Stimulated activated CD4-positive, alpha-beta T cell treated with anti-CD3 and anti-CD28 coated beads, Interleukin-2, amount 100 ng/mL, for 4 hours (primary cell): ENCODE results near the gene HADH.
"Not testable (repeated sequence)": the region's sequence is repeated elsewhere in the genome, so short reads cannot be mapped to it uniquely, and the experiment has no call there.

Experiments
- DNase-seq: peaks from one replicate; pipeline ENCODE4 v3.0.0-alpha.2; 2020; ENCODE audit warnings: low read depth

Gene HADH

DNA sequence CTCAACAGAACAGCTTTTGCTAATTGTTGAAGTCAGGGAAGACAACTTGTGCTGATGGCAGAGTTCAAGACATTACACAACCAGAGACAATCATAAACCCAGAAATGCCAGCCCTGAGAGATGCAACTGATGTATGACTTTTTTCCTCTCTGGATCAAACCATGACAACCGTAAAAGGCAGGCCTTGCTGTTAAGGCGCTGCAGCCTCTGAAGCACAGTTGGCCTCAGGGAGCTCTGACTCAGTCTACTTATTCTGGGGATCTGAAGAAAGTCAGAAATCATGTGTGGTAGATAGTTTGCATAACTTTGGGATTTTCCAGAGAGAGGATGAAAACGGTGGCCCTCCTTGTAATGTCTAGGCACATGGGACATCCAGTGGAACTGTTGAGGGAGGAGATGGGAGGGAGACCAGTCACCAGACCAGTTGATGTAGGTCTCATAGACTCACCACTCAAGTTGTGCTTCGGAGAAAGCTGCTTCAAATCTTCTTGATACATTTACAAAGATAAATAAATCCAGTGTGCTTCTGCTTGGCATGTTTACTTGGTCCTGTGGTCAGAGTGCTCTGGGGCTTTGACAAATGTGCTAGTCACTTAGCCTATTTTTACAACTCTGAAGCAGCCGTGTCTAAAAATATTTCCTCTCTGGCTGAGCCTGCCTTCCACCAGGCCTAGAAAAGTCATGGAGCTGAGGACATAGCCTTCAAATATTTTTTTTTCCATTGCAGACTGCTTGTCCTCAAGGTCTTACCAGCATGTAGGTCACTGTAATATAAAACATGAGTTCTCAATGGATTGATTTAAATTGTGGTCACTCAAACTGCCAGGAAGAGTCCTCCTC is 7.5 kb downstream of the HADH start:
- no peak for DNase-seq

DNA sequence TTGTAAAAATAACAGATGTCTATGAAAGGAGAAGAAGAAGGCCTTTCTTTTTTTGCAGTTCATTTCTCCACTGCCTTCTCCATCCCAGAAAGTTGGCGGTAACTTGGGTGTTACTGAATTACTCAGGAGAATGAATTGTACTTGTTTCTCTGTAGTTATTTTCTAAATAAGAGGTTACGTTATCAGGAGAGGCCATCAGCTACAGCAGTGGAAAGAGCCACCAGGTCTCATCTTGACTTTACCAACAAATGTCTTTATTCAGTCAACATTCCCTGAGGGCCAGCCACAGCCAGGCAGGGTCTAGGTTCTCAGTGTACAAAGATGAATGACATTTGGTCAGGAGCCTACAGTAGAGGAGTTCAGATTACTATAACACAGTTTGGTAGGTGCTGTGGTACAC is 8.1 kb downstream of the HADH start:
- no peak for DNase-seq

DNA sequence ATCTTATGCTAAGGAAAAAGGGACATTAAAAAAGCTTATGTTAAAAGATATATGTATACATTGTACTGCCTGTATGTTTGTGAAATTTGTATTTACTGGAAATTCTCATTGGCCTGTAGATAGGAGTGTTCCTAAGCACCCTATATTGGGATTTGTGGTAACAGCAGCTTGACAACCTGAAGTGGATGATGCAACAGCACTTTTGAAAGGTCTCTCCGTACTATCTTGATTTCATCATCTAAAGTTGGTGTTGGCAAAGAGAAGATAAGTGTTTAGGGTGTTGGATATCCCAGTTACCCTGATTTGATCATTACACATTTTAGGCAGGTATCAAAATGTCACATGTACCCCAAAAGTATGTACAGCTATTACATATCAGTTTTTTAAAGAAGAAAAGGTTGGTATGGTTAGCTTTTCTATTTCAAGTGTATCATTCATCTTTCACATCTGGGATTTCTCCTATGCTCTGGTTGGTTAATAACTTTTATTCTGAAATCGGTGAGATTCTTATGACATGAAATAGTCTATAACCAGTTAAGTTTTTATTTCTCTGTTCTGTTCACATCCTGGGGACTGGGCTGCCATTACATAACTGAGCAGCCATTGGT is 10.3 kb downstream of the HADH start:
- DNase-seq = no peak

GRCh38 chr4:108001540-108002135 is 11.9 kb downstream of the HADH start:
- no peak for DNase-seq

GRCh38 chr4:108003982-108004515 is 14.4 kb downstream of the HADH start:
- no peak for DNase-seq

- no peak for DNase-seq
Measured at GRCh38 chr4:108004646-108005045, 15.0 kb downstream of the HADH start.

- DNase-seq = no peak
Measured at GRCh38 chr4:108005807-108006206, 16.1 kb downstream of the HADH start.

DNA sequence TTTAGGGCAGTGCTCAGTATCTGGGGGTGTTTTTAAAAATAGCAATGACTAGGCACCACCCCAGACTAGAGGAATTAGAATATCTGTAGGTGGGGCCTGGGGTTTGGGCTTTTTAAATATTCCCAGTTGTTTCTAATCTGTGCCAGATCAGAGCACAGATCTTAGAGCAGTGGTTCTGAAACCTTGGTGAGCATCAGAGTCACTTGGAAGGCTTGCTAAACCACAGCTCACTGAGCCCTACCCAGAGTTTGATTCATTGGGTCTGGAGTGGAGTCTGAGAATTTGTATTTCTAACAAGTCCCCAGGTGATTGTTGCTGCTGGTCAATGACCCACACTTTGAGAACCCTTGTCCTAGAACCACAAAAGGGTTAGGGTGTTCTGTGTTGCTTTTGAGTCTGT is 16.7 kb downstream of the HADH start:
- DNase-seq = no peak

DNA sequence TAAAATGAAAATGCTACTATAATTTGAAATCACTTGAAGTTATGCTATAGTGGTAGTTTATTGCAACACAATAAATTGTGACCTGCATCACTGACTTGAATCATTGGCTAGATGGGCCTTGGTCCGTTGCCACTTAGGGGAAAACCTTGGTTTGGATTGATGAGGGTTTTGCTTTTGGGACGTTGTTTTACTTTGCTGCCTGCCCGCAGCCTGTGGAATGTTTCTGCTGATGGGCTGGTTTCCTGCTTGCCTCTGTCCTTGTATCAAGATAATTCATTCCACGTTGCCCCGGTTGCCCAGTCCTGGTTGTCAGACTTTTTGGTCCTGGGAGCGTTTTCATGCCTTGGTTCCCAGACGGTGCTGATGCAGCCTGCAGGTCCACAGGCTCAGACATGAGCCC is 18.3 kb downstream of the HADH start:
- DNase-seq = no peak

DNA sequence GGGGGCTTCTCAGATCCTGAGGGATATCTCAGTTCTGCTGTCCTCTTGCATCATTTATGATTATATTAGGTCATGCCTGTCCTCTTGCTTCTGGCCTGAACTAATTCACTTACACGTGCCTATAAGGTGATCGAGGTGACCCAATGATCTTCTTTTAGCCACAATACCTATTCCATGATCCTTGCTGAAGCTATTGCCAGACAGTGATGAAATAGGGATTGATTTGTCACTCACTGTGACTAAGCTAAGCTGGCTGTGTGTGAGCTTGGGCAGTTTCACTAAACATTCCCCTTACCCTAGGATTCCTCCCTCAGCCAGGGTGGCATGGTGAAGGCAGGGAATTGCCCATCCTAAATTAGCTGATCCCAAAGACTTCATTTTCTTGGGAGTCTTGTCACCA is 19.0 kb downstream of the HADH start:
- no peak for DNase-seq

GRCh38 chr4:108010167-108010566 is 20.5 kb downstream of the HADH start:
- no peak for DNase-seq

GRCh38 chr4:108012382-108012781 is 22.7 kb downstream of the HADH start:
- DNase-seq = not testable (repeated sequence)

DNA sequence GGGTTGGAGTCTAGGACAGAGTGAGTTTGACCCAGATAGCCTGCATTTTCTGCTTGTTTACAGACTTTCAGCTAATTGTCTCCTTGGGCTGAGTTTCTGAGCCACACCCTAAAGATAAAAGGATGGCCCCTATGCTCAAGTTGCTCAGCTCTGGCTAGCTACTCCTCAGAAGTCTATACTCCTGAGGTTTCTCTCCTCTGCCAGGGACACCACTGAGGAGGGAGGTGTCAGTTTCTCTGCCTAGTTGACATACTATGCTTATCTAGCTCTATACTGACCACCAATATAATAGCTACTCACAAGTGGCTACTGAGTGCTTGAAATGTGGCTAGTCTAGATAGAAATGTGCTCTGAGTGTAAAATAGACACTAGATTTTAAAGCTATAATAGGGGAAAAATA is 23.6 kb downstream of the HADH start:
- no peak for DNase-seq

DNA sequence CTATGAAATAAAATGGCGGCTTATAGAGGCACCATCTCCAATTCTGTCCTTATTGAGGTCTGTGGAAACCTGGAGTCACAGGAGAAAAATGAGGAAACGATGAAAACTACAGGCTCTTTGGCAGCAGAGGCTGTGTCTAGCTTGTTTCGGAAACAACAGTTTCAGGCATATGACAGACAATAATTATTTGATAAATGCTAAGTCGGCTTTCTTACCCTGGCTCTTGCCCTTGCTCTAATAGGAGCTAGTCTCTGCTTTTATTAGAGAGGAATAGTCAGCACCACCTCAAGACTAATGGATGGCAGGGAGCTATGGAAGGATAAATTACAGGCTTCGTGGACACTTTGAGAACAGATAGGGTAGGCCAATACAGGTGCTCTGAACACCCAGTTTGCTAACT is 24.3 kb downstream of the HADH start:
- no peak for DNase-seq

DNA sequence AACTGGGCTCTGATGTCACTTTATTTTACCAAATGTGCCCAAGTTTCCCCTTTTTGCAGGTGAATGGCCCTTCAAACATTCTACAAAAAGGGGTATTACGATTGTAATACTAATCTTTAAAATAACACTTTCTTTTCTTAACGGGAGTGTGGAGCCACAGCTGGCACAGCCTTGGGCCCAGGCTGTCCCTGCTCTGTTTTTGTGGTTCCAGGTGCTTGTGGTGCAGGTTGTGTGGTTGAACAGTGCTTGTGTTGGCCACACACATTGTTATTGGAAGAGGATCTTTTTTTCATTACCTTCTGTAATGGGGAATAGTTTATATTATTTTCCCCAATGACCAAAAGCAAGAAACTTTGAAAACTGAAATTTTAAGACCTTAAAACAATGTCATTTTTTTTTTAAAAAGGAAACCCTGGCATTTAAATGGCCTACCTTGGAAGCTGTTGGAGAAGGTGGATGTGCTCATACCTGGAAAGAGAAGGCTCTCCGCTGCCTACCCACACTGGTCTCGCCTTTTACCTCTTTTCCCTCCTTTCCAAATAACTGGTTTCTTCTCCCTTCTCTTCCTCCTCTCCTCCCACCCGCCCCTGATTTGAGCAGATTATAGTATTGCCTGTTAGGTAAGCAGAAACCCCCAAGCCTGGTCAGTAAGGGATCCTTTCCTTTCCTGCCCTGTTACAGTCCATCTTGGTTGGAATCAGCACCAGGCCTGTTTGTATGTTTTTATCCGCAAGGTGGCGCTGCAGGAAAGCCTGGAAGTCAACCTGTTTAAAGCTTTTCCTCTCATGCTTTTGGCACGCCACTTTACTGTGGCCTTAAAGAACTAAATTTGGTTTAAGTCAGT is 28.6 kb downstream of the HADH start:
- DNase-seq = peak; percentile 76

GRCh38 chr4:108018884-108019187 is 29.1 kb downstream of the HADH start:
- no peak for DNase-seq

DNA sequence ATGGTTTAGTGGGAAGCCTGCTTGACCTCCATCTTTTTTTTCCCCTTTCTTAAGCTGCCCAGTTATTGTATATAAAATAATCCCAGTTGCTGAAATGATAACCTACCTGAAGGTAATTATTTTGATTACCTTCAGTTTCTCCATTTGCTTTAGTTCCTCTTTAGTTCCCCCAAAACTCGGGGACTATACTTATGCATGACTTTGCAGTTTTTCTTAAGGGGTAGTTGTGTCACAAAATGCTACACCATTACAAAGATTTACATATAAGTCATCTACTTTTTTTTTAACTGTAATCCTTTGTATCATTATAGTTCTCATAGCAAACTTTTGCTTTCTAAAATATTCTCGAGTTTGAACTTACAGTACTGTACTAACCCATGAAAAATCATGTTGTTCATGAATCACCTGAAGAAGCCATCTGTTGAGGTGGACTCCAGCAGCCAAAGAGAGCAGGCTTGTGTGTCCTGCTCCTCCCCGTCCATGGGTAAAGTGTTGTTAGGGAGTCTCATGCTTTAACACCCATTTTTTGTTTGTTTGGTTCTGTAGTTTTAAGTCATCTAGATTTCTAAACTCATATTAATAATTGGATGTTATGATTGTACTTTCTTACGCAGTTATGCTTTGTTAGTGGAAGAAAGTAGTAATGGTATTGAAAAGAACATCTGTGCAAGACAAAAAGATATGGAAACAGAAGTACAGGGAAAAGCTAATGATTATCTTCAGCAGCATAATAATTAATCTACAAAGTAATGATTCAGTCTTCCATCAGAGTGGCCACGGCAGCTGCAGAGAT is 34.6 kb downstream of the HADH start:
- no peak for DNase-seq

DNA sequence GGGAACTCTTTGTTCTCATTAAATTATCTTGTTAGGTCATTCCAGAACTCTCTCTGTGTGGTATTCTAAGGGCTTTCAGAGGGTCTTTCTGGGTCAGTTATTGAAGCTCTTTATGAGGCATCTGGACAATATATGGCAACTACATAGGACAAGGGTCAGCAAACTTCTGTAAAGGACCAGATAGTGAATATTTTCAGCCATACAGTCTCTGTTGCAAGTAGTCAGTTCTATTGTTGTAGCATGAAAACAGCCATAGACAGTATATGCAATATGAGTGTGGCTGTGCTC is 35.1 kb downstream of the HADH start:
- no peak for DNase-seq

- peak; percentile 70 for DNase-seq
Measured at GRCh38 chr4:108029016-108029720, 39.5 kb downstream of the HADH start.

GRCh38 chr4:108029731-108030130 is 40.0 kb downstream of the HADH start:
- no peak for DNase-seq

DNA sequence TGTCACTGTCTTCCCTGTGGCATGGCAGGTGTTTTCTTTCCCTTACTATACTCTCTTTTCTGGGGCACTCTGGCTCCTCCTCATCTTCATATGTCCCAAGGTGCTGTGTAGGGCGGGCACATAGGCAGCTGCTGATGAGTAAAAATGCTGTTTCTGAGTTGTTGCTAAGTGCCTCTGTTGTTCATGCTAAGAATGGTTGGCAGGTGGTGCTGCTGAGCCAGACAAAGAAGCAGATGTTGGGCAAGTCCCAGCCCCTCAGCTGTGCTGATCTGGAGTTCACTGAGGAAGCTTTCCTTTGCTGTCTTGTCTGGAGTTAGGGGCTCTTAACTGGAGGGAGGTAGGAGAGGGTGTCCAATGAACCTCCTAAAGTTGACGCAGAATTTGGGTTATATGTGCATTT is 40.6 kb downstream of the HADH start:
- DNase-seq = peak; percentile 67
